HepG2 (cell line): ENCODE data around the gene TIPIN. TPM values are rescaled to one million over a fixed set of nuclear protein-coding genes. Genes with fewer than 3 reads are reported as not detected.

Experiments
- ATF7-NPFF ChIP-seq: sonication (generic); formaldehyde crosslinking; IDR thresholded peaks from 2 replicates; pipeline ENCODE4 v1.8.1; 2023; ENCODE audit warnings: mild to moderate bottlenecking, low read depth, missing genetic modification reagents, moderate library complexity
- CREB1 ChIP-seq, 2 experiments: fragments of 450-650 bp in 1 of 2; IDR thresholded peaks; 2 replicates each; pipeline ENCODE4 v1.6.1; 2016 to 2017; ENCODE audit warnings: control low read depth in 1 of 2, mild to moderate bottlenecking in 1 of 2, missing compliant biosample characterization in 1 of 2, missing genetic modification characterization in 1 of 2
- HES4 ChIP-seq: sonication (generic); formaldehyde crosslinking; IDR thresholded peaks from 2 replicates; pipeline ENCODE4 v1.9.0; 2021; ENCODE audit warnings: mild to moderate bottlenecking, missing genetic modification reagents, borderline replicate concordance
- HOXA3 ChIP-seq: sonication (generic); formaldehyde crosslinking; IDR thresholded peaks from 2 replicates; pipeline ENCODE4 v1.5.0; 2020; ENCODE audit warnings: missing genetic modification reagents
- LBX2 ChIP-seq: sonication (generic); formaldehyde crosslinking; IDR thresholded peaks from 2 replicates; pipeline ENCODE4 v1.5.0; 2020; ENCODE audit warnings: missing genetic modification reagents, mild to moderate bottlenecking, borderline replicate concordance
- PHF21A ChIP-seq: sonication (generic); formaldehyde crosslinking; IDR thresholded peaks from 2 replicates; pipeline ENCODE4 v1.5.0; 2020; ENCODE audit warnings: mild to moderate bottlenecking, missing genetic modification reagents
- SPEN ChIP-seq: sonication (generic); formaldehyde crosslinking; IDR thresholded peaks from 2 replicates; pipeline ENCODE4 v1.5.1; 2020; ENCODE audit warnings: low read depth, mild to moderate bottlenecking, missing genetic modification reagents
- TAF1 ChIP-seq: sonication (generic); formaldehyde crosslinking; IDR thresholded peaks from 2 replicates; pipeline ENCODE4 v1.4.0; 2020; ENCODE audit warnings: missing genetic modification reagents
- TGIF2 ChIP-seq: IDR thresholded peaks from 2 replicates; pipeline ENCODE4 v1.6.1; 2016; ENCODE audit warnings: control low read depth, missing compliant biosample characterization
- YEATS4 ChIP-seq: sonication (generic); formaldehyde crosslinking; IDR thresholded peaks from 2 replicates; pipeline ENCODE4 v1.4.0; 2020; ENCODE audit warnings: missing genetic modification reagents, borderline replicate concordance
- ZFP82 ChIP-seq: sonication (generic); formaldehyde crosslinking; IDR thresholded peaks from 2 replicates; pipeline ENCODE4 v1.5.1; 2020; ENCODE audit warnings: mild to moderate bottlenecking, missing genetic modification reagents, borderline replicate concordance
- ZNF275 ChIP-seq: sonication (generic); formaldehyde crosslinking; IDR thresholded peaks from 2 replicates; pipeline ENCODE4 v1.8.0; 2022; ENCODE audit warnings: missing genetic modification reagents, mild to moderate bottlenecking, inconsistent platforms, borderline replicate concordance
- ZNF451 ChIP-seq: sonication (generic); formaldehyde crosslinking; IDR thresholded peaks from 2 replicates; pipeline ENCODE4 v1.5.0; 2020; ENCODE audit warnings: mild to moderate bottlenecking, missing genetic modification reagents
- ZNF563 ChIP-seq: sonication (generic); formaldehyde crosslinking; IDR thresholded peaks from 2 replicates; pipeline ENCODE4 v1.8.0; 2022; ENCODE audit warnings: mild to moderate bottlenecking, moderate library complexity, missing genetic modification reagents
- ZNF749 ChIP-seq: sonication (generic); formaldehyde crosslinking; IDR thresholded peaks from 2 replicates; pipeline ENCODE4 v1.8.0; 2022; ENCODE audit warnings: mild to moderate bottlenecking, missing genetic modification reagents, moderate library complexity, borderline replicate concordance
- polyA plus RNA-seq, 8 experiments: library from polyadenylated mRNA; depleted of rRNA in 3 of 8; stranded (reverse) in 7 of 8; unstranded in 1 of 8; fragments of >200 nt; fragmentation: Illumina TruSeq in 4 of 8; extraction: Trizol in 4 of 8; gene quantifications; 2 replicates each; pipeline versions ENCODE4 v1.2.1 to v1.2.3, GENCODE V29; 2011 to 2016; ENCODE audit warnings: low read depth in 4 of 8, missing spikeins in 1 of 8, mixed read lengths in 1 of 8; ENCODE audit not compliant: insufficient read depth in 1 of 8
- total RNA-seq, 5 experiments: library from RNA; depleted of rRNA; stranded (reverse); fragments of >200 nt; fragmentation: Illumina TruSeq; extraction: Trizol; gene quantifications; 2 replicates each; pipeline ENCODE4 v1.2.3, GENCODE V29; 2016; ENCODE audit warnings: low read depth in 1 of 5
- TF ChIP-seq, protein P1 (sequence below): sonication (generic); formaldehyde crosslinking; IDR thresholded peaks from 2 replicates; pipeline ENCODE4 v1.4.0; 2020; ENCODE audit warnings: missing genetic modification reagents
- TF ChIP-seq, protein P2 (sequence below): sonication (generic); formaldehyde crosslinking; conservative IDR thresholded peaks from 2 replicates; pipeline ENCODE4 v1.8.0; 2022; ENCODE audit warnings: missing genetic modification reagents
- TF ChIP-seq, protein P3 (sequence below): sonication (generic); formaldehyde crosslinking; IDR thresholded peaks from 2 replicates; pipeline ENCODE4 v1.8.1; 2023; ENCODE audit warnings: missing genetic modification reagents, inconsistent platforms, borderline replicate concordance
- TF ChIP-seq, protein P4 (sequence below): sonication (generic); formaldehyde crosslinking; IDR thresholded peaks from 2 replicates; pipeline ENCODE4 v1.5.0; 2020; ENCODE audit warnings: missing genetic modification reagents

TIPIN gene
- total and polyA plus RNA-seq, 2 of the 13 experiments (the other 11 are each of a cell fraction or from before 2014, with no cell fraction given), result 2.7 to 28.6 TPM

DNA sequence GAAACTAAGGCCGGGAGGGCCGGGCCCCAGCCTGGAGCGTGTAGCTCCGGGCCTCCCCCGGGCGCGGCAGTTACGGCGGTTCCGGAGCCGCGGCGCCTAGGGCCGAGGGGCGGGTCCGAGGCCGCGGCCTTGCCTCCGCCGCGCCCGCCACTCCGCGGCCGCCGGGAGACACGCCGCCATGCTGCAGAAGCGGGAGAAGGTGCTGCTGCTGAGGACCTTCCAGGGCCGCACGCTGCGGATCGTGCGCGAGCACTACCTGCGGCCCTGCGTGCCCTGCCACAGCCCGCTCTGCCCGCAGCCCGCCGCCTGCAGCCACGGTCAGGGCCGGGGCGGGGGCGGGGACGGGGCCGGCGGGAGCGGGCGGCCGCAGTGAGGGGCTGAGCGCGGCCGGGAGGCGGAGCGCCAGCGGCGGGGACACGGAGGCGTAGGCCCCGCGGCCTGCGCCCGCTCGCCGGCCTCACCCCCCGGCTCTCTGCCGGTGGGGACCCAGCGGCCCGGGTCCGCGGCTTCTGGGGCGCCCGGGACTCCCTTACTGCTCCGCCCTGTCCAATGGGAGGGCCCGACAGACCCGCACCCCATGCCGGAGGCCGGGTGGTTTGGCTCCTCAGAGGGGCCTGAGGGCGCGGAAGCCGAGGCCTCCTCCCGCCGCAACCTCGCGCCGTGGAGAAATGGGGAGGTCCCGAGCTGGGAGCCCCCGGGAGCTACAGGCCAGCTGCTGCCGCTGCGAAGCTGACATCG lies 62.9 kb downstream of the TIPIN start, which contains the start of gene DIS3L (continued):
- 0 out of 2 replicates have a peak, but pooled peaks have one; percentile 23 for TF ChIP-seq ZNF275
- peak; percentile 34; the same call in 1 of the 2 replicates for TF ChIP-seq TGIF2 (CRISPR knock-in tag)
- peak; percentile 62; the same call in 1 of the 2 replicates for TF ChIP-seq ZNF749 (CRISPR knock-in tag)
- TF ChIP-seq, protein P1, sequence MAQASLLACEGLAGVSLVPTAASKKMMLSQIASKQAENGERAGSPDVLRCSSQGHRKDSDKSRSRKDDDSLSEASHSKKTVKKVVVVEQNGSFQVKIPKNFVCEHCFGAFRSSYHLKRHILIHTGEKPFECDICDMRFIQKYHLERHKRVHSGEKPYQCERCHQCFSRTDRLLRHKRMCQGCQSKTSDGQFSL (CRISPR knock-in tag), result no peak
- TF ChIP-seq, protein P2, sequence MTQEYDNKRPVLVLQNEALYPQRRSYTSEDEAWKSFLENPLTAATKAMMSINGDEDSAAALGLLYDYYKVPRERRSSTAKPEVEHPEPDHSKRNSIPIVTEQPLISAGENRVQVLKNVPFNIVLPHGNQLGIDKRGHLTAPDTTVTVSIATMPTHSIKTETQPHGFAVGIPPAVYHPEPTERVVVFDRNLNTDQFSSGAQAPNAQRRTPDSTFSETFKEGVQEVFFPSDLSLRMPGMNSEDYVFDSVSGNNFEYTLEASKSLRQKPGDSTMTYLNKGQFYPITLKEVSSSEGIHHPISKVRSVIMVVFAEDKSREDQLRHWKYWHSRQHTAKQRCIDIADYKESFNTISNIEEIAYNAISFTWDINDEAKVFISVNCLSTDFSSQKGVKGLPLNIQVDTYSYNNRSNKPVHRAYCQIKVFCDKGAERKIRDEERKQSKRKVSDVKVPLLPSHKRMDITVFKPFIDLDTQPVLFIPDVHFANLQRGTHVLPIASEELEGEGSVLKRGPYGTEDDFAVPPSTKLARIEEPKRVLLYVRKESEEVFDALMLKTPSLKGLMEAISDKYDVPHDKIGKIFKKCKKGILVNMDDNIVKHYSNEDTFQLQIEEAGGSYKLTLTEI, result no peak
- peak; percentile 38; the same call in 1 of the 2 replicates for TF ChIP-seq TAF1 (CRISPR knock-in tag)
- peak; percentile 81; the same call in 1 of the 2 replicates for TF ChIP-seq HES4 (CRISPR knock-in tag)
- peak; percentile 72 for TF ChIP-seq ZNF563
- TF ChIP-seq PHF21A (CRISPR knock-in tag), result peak; percentile 52; the same call in 1 of the 2 replicates
- peak; percentile 74; the same call in 1 of the 2 replicates for TF ChIP-seq ATF7-NPFF
- TF ChIP-seq CREB1 (IDR thresholded peaks at IDR 0.05), result no peak
- no peak for TF ChIP-seq CREB1 (CRISPR knock-in tag; IDR thresholded peaks at IDR 0.05)
- TF ChIP-seq HOXA3 (CRISPR knock-in tag), result peak; percentile 61; the same call in 1 of the 2 replicates
- TF ChIP-seq ZFP82 (CRISPR knock-in tag), result peak; percentile 69; the same call in 1 of the 2 replicates
- peak; percentile 58; the same call in 1 of the 2 replicates for TF ChIP-seq SPEN (CRISPR knock-in tag)
- TF ChIP-seq LBX2 (CRISPR knock-in tag), result no peak
- TF ChIP-seq ZNF451 (CRISPR knock-in tag), result peak; percentile 73; the same call in 1 of the 2 replicates
- TF ChIP-seq, protein P3, sequence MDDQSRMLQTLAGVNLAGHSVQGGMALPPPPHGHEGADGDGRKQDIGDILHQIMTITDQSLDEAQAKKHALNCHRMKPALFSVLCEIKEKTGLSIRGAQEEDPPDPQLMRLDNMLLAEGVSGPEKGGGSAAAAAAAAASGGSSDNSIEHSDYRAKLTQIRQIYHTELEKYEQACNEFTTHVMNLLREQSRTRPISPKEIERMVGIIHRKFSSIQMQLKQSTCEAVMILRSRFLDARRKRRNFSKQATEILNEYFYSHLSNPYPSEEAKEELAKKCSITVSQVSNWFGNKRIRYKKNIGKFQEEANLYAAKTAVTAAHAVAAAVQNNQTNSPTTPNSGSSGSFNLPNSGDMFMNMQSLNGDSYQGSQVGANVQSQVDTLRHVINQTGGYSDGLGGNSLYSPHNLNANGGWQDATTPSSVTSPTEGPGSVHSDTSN (CRISPR knock-in tag), result 0 out of 2 replicates have a peak, but pooled peaks have one; percentile 24
- TF ChIP-seq, protein P4, sequence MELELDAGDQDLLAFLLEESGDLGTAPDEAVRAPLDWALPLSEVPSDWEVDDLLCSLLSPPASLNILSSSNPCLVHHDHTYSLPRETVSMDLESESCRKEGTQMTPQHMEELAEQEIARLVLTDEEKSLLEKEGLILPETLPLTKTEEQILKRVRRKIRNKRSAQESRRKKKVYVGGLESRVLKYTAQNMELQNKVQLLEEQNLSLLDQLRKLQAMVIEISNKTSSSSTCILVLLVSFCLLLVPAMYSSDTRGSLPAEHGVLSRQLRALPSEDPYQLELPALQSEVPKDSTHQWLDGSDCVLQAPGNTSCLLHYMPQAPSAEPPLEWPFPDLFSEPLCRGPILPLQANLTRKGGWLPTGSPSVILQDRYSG, result no peak
- peak; percentile 83 for TF ChIP-seq YEATS4
